Gastroesophageal sphincter (tissue), 4 donors: ENCODE measurements around the gene SMIM21. TPM values are rescaled to one million over a fixed set of nuclear protein-coding genes. Genes with fewer than 3 reads are reported as not detected.

Experiments used
- ATAC-seq: fragments of 150-250 bp; one replicate; pipeline ENCODE4 v1.9.1; 2016; ENCODE audit warnings: mild to moderate bottlenecking, moderate library complexity
- H3K27ac ChIP-seq, 4 donors: fragments of 200-600 bp; sonication (generic) in 3 of 4; 1 replicate in 3 of 4; 2 replicates in 1 of 4; pipeline ENCODE4 v1.5.1; 2016 to 2019
- H3K27me3 ChIP-seq: fragments of 200-600 bp; sonication (generic); one replicate; pipeline ENCODE4 v1.5.1; 2019
- H3K36me3 ChIP-seq, 2 donors: fragments of 200-600 bp; sonication (generic); one replicate each; pipeline ENCODE4 v1.5.1; 2019; ENCODE audit warnings: control low read depth in 1 of 2
- H3K4me1 ChIP-seq, 3 donors: fragments of 200-600 bp; sonication (generic); 1 replicate in 2 of 3; 2 replicates in 1 of 3; pipeline ENCODE4 v1.5.1; 2016 to 2019; ENCODE audit warnings: control low read depth in 2 of 3
- H3K4me3 ChIP-seq, 2 donors: fragments of 200-600 bp; sonication (generic); one replicate each; pipeline ENCODE4 v1.5.1; 2019; ENCODE audit warnings: mild to moderate bottlenecking in 1 of 2, moderate library complexity in 1 of 2
- H3K9me3 ChIP-seq, 3 donors: fragments of 200-600 bp; sonication (generic); one replicate each; pipeline ENCODE4 v1.5.1; 2017 to 2019; ENCODE audit warnings: control low read depth in 2 of 3
- EP300 ChIP-seq: sonication (generic); formaldehyde crosslinking; IDR thresholded peaks from one replicate; pipeline ENCODE4 v1.6.1; 2017; ENCODE audit warnings: antibody characterized with exemption, mild to moderate bottlenecking
- POLR2A ChIP-seq, 2 donors: fragments of 450-650 bp; IDR thresholded peaks; one replicate each; pipeline ENCODE4 v1.6.1; 2017; ENCODE audit warnings: antibody characterized with exemption in 2 of 2, mild to moderate bottlenecking in 2 of 2, moderate library complexity in 1 of 2
- POLR2AphosphoS5 ChIP-seq: sonication (generic); formaldehyde crosslinking; IDR thresholded peaks from one replicate; pipeline ENCODE4 v1.6.1; 2017; ENCODE audit warnings: antibody characterized with exemption
- whole genome bisulfite sequencing, 2 donors: methylation state at CpG; one replicate each; pipeline ENCODE4 v1.1.5; 2018; ENCODE audit warnings: low coverage in 1 of 2; 5-methylcytosine and 5-hydroxymethylcytosine counted together
- total RNA-seq, 4 donors: library from RNA; depleted of rRNA; stranded (reverse); fragments of >200 nt; gene quantifications; one replicate each; pipeline ENCODE4 v1.1.0, GENCODE V29; 2016
- TF ChIP-seq, protein P1 (sequence below), 4 experiments: fragments of 200-600 bp in 2 of 4; fragments of 450-650 bp in 2 of 4; sonication (generic) in 1 of 4; IDR thresholded peaks; one replicate each; pipeline ENCODE4 v1.5.1; 2017 to 2019; ENCODE audit warnings: antibody characterized with exemption in 4 of 4, mild to moderate bottlenecking in 2 of 4, moderate library complexity in 2 of 4

Gene SMIM21
- total RNA-seq, 4 donors from 2014 or later = not detected

DNA sequence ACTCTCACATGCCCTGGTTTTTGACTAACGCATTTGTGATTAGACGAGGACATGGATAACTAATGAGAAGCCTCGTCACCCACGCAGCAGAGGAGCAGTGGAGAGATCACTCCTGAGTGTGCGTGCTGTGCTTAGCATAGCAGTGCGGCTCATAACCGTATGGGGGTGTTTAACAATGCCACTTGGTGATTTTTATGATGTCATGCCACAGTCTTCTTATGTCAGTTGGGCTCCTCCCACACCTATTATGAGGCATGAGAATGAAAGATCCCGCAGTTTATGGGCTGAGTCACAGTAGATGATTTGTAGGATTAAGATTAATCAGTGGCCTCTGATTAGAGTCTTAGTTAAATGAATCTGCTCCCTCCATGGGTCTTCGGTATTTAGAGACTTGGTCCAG is 2.5 kb upstream of the SMIM21 start:
- Histone ChIP-seq H3K4me3 (no peak overlapping the region), H3K9me3 (no peaks in the 10 kb centered on the region), H3K36me3 (no peaks in the 10 kb centered on the region), H3K4me1 (no peaks in the 10 kb centered on the region), H3K27ac (no peak overlapping the region), H3K27me3 (no peaks in the 10 kb centered on the region)
- WGBS, 2 donors = 83 to 88% methylated on average over 6 to 9 of the region's 9 CpGs
- TF ChIP-seq POLR2AphosphoS5 (no peak), POLR2A (IDR thresholded peaks at IDR 0.05) (no peak), EP300 (no peak)
- TF ChIP-seq, protein P1, sequence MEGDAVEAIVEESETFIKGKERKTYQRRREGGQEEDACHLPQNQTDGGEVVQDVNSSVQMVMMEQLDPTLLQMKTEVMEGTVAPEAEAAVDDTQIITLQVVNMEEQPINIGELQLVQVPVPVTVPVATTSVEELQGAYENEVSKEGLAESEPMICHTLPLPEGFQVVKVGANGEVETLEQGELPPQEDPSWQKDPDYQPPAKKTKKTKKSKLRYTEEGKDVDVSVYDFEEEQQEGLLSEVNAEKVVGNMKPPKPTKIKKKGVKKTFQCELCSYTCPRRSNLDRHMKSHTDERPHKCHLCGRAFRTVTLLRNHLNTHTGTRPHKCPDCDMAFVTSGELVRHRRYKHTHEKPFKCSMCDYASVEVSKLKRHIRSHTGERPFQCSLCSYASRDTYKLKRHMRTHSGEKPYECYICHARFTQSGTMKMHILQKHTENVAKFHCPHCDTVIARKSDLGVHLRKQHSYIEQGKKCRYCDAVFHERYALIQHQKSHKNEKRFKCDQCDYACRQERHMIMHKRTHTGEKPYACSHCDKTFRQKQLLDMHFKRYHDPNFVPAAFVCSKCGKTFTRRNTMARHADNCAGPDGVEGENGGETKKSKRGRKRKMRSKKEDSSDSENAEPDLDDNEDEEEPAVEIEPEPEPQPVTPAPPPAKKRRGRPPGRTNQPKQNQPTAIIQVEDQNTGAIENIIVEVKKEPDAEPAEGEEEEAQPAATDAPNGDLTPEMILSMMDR (IDR thresholded peaks at IDR 0.05) = no peak
- ATAC-seq = no peak

DNA sequence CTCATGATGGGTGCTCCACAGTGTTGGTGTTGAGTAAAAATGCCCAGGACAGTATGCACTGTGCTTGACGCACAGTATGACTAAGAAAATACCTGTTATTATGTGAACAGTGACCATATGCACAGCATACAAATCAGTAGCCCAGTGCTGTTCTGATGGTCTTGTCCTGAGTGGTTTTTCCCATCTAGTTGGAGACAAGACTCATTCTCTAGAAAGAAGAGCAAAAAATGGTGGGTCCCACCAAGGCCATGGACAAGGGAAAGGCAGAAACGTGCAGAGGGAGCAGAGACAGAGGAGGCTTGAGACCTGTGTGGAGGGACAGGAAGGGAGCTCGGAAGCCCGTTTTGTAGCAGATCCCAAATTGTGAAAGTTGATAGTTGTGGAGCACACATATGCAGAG is 987 bp upstream of the SMIM21 start:
- Histone ChIP-seq H3K9me3 (no peaks in the 10 kb centered on the region), H3K4me3 (no peak overlapping the region), H3K36me3 (no peaks in the 10 kb centered on the region), H3K27ac (no peak overlapping the region), H3K4me1 (no peaks in the 10 kb centered on the region), H3K27me3 (no peaks in the 10 kb centered on the region)
- TF ChIP-seq POLR2A (IDR thresholded peaks at IDR 0.05) (no peak), EP300 (no peak), POLR2AphosphoS5 (no peak)
- TF ChIP-seq, protein P1 (IDR thresholded peaks at IDR 0.05) = no peak
- no peak for ATAC-seq
- WGBS, 2 donors = 89 to 100% methylated on average over 2 to 4 of the region's 4 CpGs

DNA sequence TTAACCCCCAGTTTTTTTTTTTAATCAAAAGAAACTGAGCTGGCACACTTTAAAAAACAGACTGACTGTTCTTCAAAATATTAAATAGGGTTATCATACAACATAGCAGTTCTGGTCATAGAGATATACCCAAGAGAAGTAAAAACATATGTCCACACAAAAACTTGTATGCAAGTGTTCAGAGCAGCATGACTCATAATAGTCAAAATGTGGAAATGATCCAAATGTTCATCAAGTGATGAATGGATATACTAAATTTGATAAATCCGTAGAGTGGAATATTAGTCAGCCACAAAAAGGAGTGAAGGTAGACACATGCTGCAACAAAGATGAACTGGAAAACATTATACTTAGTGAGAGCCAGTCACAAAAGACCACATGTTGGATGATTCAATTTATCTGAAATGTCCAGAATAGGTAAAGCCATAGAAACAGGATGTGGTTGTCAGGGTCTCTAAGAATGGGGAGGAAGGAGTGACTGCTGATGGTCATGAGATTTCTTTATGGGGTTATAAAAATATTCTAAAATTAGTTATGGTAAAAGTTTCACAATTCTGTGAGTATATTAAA is 5.1 kb downstream of the SMIM21 start:
- Histone ChIP-seq H3K27ac (no peak overlapping the region), H3K4me1 (no peaks in the 10 kb centered on the region), H3K4me3 (no peak overlapping the region), H3K36me3 (no peaks in the 10 kb centered on the region), H3K9me3 (peaks cover 0 to 6% (median 0%) of the 10 kb centered on the region in 3 donors), H3K27me3 (no peaks in the 10 kb centered on the region)
- ATAC-seq = no peak
- WGBS, 2 donors = 69% methylated on average over 1 of the region's 1 CpG; no CpG with 5 or more reads in 1 of the 2 donors
- TF ChIP-seq POLR2A (IDR thresholded peaks at IDR 0.05) (no peak), EP300 (no peak), POLR2AphosphoS5 (no peak)
- TF ChIP-seq, protein P1 (IDR thresholded peaks at IDR 0.05) = no peak

DNA sequence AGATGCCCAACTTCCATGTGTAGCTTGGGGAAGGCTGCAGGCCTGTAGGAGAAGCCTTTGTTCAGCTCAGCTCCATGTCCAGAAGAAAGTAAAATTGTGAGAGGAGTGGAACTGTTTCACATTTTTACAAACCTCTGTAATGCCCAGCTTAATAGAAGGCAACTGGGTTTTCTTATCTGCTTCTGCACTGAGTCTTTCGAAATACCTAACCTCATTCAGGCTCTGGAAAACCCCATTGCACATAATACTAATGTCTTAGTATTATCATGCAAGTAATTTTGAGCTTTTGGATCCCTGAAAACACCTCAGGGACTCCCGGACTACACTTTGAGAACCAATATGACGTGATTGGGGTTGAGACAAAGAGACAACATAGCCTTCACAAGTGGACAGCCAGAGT is 5.8 kb downstream of the SMIM21 start:
- Histone ChIP-seq H3K9me3 (peaks cover 0 to 6% (median 0%) of the 10 kb centered on the region in 3 donors), H3K27ac (no peak overlapping the region), H3K4me3 (no peak overlapping the region), H3K36me3 (no peaks in the 10 kb centered on the region), H3K27me3 (no peaks in the 10 kb centered on the region), H3K4me1 (no peaks in the 10 kb centered on the region)
- ATAC-seq = no peak
- TF ChIP-seq EP300 (no peak), POLR2A (IDR thresholded peaks at IDR 0.05) (no peak), POLR2AphosphoS5 (no peak)
- TF ChIP-seq, protein P1 (IDR thresholded peaks at IDR 0.05) = no peak
- whole genome bisulfite sequencing, 2 donors = 80 to 96% methylated on average over 1 to 3 of the region's 3 CpGs

DNA sequence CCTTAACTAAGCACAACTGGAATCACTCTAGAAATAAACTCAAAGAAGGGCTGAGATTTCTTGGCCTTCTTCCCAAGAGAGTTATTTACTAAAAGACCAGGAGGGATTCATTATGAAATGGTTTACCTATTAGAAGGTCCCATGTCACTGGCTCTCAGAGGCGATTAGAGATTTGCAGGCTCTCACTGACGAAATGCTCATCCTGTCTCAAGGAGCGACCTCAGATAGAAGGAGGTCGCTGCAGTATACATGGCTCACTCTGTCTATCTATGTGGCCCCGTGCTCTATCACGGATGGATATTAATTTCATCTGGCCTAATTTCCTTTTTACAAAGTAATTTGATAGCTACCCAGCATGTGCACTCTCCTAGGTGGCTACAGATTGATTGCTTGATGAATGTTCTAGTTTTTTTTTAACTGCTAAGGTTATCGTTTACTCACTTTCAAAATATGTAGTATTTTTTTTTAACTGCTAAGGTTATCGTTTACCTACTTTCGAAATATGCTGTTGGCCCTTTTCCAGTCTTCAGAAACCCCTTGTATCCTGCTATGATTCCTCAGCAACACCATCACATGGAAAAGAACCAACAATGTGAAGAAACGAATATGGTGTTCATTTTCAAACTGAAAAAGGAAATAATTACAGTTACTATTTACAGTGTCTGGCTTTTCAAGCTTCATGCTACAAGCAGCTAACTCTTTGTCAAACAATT is 9.1 kb downstream of the SMIM21 start:
- ATAC-seq = no peak
- Histone ChIP-seq H3K27me3 (no peaks in the 10 kb centered on the region), H3K27ac (no peak overlapping the region), H3K9me3 (peaks cover 0 to 6% (median 0%) of the 10 kb centered on the region in 3 donors), H3K4me1 (no peaks in the 10 kb centered on the region), H3K36me3 (no peaks in the 10 kb centered on the region), H3K4me3 (no peak overlapping the region)
- 36 to 49% methylated on average over 7 to 10 of the region's 10 CpGs for WGBS, 2 donors
- no peak for TF ChIP-seq EP300
- TF ChIP-seq, protein P1 (IDR thresholded peaks at IDR 0.05) = no peak
- TF ChIP-seq POLR2AphosphoS5 = no peak
- no peak for TF ChIP-seq POLR2A (IDR thresholded peaks at IDR 0.05)
